NCI-H187 (cell line): ENCODE data around the gene UCN3.
"Not testable (repeated sequence)": the region's sequence is repeated elsewhere in the genome, so short reads cannot be mapped to it uniquely, and the experiment has no call there.

Source experiments
- DNase-seq, 2 experiments: peaks; one replicate each; lab custom pipeline; 2025; lab: John Stamatoyannopoulos, UW

The UCN3 gene

GRCh38 chr10:5369362-5370158 is 4.8 kb downstream of the UCN3 start:
- DNase-seq, result no peak

- DNase-seq, result no peak
These were observed 6.0 kb downstream of the UCN3 start for GRCh38 chr10:5370493-5371352.

- DNase-seq, result no peak
These were observed 8.5 kb downstream of the UCN3 start for GRCh38 chr10:5373307-5373706.

- DNase-seq, result no peak
These were observed 9.3 kb downstream of the UCN3 start for GRCh38 chr10:5373891-5374611.

- no peak for DNase-seq
These were observed 11.7 kb downstream of the UCN3 start for GRCh38 chr10:5376450-5376849.

GRCh38 chr10:5379202-5379601 is 14.4 kb downstream of the UCN3 start:
- DNase-seq, result not testable (repeated sequence)

GRCh38 chr10:5380395-5380794 is 15.6 kb downstream of the UCN3 start:
- not testable (repeated sequence) for DNase-seq

GRCh38 chr10:5381187-5381586 is 16.4 kb downstream of the UCN3 start:
- DNase-seq, result no peak

GRCh38 chr10:5385224-5385623 is 20.5 kb downstream of the UCN3 start:
- DNase-seq, result no peak

- no peak for DNase-seq
These were observed 22.4 kb downstream of the UCN3 start for GRCh38 chr10:5387169-5387568.

GRCh38 chr10:5390607-5391205 is 25.9 kb downstream of the UCN3 start:
- DNase-seq, result no peak

GRCh38 chr10:5391790-5392189 is 27.0 kb downstream of the UCN3 start:
- no peak for DNase-seq

- no peak for DNase-seq
These were observed 28.8 kb downstream of the UCN3 start for GRCh38 chr10:5393529-5393928.

GRCh38 chr10:5395168-5395567 is 30.4 kb downstream of the UCN3 start:
- DNase-seq, result no peak

GRCh38 chr10:5396556-5397300 is 32.0 kb downstream of the UCN3 start:
- no peak for DNase-seq

GRCh38 chr10:5399332-5399731 is 34.6 kb downstream of the UCN3 start:
- no peak for DNase-seq

- peak; percentile 33 to 34 for DNase-seq
These were observed 35.9 kb downstream of the UCN3 start for GRCh38 chr10:5400468-5401240.

GRCh38 chr10:5402798-5403197 is 38.0 kb downstream of the UCN3 start:
- DNase-seq, result no peak

- DNase-seq, result no peak
These were observed 39.7 kb downstream of the UCN3 start, which contains the start of gene TUBAL3 for GRCh38 chr10:5404208-5405041. TSS of gene TUBAL3 (minus strand) at chr10:5404828. CDS start at chr10:5404792, 36 bp downstream.
